HPDE6-E6E7 (cell line): ENCODE results near the gene TOM1.
A peak's percentile ranks its signal among the peaks of the same experiment; 100 is the strongest.

Experiments
- DNase-seq: peaks from one replicate; pipeline ENCODE4 v3.0.0; 2011; ENCODE audit warnings: missing footprints; ENCODE audit errors: extremely low spot score

Gene TOM1

GRCh38 chr22:35324067-35324466, 24.4 kb downstream of the TOM1 start:
- no peak for DNase-seq

GRCh38 chr22:35324762-35325161, 25.1 kb downstream of the TOM1 start:
- DNase-seq = no peak

- no peak for DNase-seq
Measured at GRCh38 chr22:35325209-35325608, 25.5 kb downstream of the TOM1 start.

GRCh38 chr22:35326854-35327562, 27.3 kb downstream of the TOM1 start:
- DNase-seq = no peak

- no peak for DNase-seq
Measured at GRCh38 chr22:35327690-35328471, 28.2 kb downstream of the TOM1 start.

- no peak for DNase-seq
Measured at GRCh38 chr22:35328472-35328885, 28.8 kb downstream of the TOM1 start.

- no peak for DNase-seq
Measured at GRCh38 chr22:35329114-35329847, 29.6 kb downstream of the TOM1 start.

- DNase-seq = peak; percentile 48
Measured at GRCh38 chr22:35330258-35330861, 30.7 kb downstream of the TOM1 start.

- DNase-seq = no peak
Measured at GRCh38 chr22:35332278-35332677, 32.6 kb downstream of the TOM1 start.

GRCh38 chr22:35333220-35333619, 33.5 kb downstream of the TOM1 start:
- no peak for DNase-seq

GRCh38 chr22:35334004-35334403, 34.3 kb downstream of the TOM1 start:
- DNase-seq = no peak

- DNase-seq = no peak
Measured at GRCh38 chr22:35335468-35335867, 35.8 kb downstream of the TOM1 start.

GRCh38 chr22:35335936-35336781, 36.5 kb downstream of the TOM1 start:
- DNase-seq = no peak

- no peak for DNase-seq
Measured at GRCh38 chr22:35337932-35338331, 38.2 kb downstream of the TOM1 start.

- no peak for DNase-seq
Measured at GRCh38 chr22:35341090-35341874, 41.6 kb downstream of the TOM1 start.

- DNase-seq = no peak
Measured at GRCh38 chr22:35342390-35342789, 42.7 kb downstream of the TOM1 start.

GRCh38 chr22:35343664-35344550, 44.2 kb downstream of the TOM1 start:
- no peak for DNase-seq

GRCh38 chr22:35344956-35345690, 45.4 kb downstream of the TOM1 start:
- no peak for DNase-seq
